TTC549 (cell line): ENCODE measurements around the gene MSH5.

Experiments
- FAIRE-seq: peaks from 2 replicates; lab custom pipeline; 2012; peaks lifted over from hg19 to GRCh38; lab: Jason Lieb, UNC

The MSH5 gene

GRCh38 chr6:31713465-31713864 is 26.3 kb upstream of the MSH5 start:
- FAIRE-seq: no peak

DNA sequence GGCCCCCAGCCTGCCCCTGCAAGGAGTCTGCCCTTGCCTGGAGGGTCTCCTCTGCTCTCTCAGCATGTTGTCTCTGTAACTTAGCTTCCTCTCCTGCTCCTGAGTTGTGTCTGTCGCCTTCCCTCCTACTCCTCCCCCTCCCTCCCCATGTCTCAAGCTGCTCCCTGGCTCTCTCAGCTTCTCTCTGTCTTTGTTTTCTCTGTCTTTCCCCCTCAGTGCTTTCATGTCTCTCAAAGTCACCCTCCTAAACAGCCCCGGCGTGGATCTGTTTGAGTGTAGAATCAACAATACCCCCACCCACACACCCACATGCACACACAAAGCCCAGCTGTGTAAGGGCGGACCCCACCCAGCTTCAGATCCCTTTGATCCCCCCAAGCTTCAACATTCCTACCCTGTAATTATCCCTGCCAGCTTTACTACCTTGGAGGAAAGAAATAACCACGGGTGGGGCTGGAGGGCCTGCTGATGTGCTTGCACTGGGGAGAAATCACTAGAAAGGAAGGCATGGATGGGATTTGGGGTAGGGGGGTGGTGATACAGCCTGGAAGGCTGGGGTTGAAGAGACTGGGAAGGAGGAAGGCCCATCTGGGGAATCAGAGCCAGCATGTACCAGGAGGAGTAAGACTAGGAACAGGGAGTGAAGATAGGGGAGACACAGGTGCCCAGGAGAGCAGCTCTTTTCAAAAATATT is 25.7 kb upstream of the MSH5 start:
- no peak for FAIRE-seq

DNA sequence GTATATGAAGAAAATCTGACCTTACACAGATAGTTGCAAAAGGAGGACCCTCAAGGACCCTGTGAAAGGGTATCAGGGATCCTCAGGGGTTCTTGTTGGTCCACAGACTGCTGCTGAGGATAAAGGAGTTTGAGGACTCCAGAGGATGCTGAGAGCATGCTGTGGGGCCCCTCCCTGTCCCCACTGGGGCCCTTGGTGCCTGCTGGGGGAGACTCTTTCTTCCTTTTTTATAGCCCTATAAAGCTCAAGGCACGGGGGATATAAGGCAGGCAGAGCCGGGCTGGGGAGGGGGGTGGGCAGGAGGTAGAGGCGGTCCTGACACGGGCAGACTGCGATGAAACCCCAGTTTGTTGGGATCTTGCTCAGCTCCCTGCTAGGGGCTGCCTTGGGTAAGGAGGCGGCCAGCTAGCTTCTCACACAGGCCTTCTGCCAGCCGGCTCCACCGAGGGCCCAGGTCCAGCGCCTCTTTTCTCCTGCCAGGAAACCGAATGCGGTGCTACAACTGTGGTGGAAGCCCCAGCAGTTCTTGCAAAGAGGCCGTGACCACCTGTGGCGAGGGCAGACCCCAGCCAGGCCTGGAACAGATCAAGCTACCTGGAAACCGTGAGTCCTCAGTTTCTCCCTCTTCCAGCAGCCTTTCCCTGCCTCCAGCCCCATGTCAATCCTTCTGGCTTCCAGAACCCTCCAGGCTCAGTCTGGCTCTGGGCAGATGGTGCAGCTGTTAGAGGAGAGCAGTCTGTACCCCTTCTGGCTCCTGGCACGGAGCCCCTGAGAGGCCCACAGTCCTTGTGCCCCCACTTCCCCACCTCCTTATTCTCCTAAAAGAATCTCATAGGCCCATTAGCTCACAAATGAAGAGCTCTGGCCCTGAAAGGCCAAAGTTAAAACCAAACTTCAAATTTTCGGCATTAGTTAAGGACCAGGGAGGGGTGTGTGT is 24.5 kb upstream of the MSH5 start, which contains the start of gene LY6G6D:
Gene LY6G6D, plus strand, starts transcription at position 327 of the 937 bp plus-strand sequence. Its CDS starts 8 bp downstream, at position 335.
- no peak for FAIRE-seq

DNA sequence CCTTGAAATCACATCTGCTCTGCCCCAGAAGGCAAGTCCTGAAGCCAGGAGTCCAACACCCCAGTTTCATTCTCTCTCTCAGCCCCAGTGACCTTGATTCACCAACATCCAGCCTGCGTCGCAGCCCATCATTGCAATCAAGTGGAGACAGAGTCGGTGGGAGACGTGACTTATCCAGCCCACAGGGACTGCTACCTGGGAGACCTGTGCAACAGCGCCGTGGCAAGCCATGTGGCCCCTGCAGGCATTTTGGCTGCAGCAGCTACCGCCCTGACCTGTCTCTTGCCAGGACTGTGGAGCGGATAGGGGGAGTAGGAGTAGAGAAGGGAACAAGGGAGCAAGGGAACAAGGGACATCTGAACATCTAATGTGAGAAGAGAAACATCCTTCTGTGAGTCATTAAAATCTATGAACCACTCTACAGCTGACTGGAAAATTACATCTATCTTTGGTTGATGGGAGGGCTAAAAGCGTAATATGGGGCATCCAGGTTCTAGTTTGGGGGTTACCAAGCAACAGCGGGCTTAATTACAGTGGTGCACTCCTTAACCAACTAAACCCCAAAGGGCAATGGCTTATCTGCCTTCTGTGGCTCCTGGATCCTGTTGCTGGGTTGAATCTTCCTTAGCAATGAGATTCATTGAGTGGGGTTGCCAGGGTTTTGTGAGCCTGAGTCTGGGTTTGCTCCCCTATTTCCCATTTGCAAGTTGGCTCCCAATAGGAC is 22.1 kb upstream of the MSH5 start:
- no peak for FAIRE-seq

- FAIRE-seq: no peak
Measured at GRCh38 chr6:31718265-31718664, 21.5 kb upstream of the MSH5 start.

GRCh38 chr6:31719001-31719400 is 20.8 kb upstream of the MSH5 start:
- FAIRE-seq: no peak

- FAIRE-seq: no peak
Measured at GRCh38 chr6:31720196-31720770, 19.5 kb upstream of the MSH5 start.

GRCh38 chr6:31721351-31722020 is 18.3 kb upstream of the MSH5 start, which contains the start of gene LY6G6C:
Gene LY6G6C (minus strand): TSS chr6:31721746. CDS start chr6:31721679, 67 bp downstream.
- no peak for FAIRE-seq

- FAIRE-seq: no peak
Measured at GRCh38 chr6:31722173-31722572, 17.6 kb upstream of the MSH5 start.

- no peak for FAIRE-seq
Measured at GRCh38 chr6:31723245-31723979, 16.4 kb upstream of the MSH5 start, which contains the start of gene MPIG6B. Gene MPIG6B (plus strand): TSS chr6:31723373. CDS start chr6:31723384, 11 bp downstream.

DNA sequence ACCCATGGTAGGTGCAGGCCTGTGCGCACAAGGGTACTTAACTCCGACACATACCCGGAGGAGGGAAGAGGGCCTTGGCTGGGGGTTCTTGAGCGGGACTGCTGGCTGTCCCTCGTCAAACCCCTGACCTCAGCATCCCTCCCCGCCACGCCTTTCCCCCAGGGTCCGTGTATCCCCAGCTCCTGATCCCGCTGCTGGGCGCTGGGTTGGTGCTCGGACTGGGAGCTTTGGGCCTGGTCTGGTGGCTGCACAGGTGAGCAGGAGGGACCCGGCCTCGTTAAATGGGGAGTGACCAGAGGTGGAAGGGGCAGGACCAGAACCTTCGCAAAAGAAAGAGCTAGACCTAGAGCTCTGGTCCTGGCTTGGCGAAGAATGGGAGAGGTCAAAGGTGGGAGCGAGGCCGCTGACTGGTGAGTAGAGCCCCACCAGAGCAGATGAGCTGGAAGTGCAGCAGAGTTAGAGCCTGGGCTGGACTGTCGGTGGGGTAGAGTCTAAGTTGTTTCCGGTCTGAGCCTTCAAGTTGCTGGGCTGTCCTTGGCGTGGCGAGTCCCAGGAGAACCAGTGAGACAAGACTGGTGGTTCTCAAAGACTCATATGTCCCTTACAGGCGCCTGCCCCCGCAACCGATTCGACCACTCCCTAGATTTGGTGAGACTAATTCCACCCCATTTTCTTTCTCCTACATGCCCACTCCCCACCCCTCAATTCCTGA is 15.7 kb upstream of the MSH5 start:
- no peak for FAIRE-seq

DNA sequence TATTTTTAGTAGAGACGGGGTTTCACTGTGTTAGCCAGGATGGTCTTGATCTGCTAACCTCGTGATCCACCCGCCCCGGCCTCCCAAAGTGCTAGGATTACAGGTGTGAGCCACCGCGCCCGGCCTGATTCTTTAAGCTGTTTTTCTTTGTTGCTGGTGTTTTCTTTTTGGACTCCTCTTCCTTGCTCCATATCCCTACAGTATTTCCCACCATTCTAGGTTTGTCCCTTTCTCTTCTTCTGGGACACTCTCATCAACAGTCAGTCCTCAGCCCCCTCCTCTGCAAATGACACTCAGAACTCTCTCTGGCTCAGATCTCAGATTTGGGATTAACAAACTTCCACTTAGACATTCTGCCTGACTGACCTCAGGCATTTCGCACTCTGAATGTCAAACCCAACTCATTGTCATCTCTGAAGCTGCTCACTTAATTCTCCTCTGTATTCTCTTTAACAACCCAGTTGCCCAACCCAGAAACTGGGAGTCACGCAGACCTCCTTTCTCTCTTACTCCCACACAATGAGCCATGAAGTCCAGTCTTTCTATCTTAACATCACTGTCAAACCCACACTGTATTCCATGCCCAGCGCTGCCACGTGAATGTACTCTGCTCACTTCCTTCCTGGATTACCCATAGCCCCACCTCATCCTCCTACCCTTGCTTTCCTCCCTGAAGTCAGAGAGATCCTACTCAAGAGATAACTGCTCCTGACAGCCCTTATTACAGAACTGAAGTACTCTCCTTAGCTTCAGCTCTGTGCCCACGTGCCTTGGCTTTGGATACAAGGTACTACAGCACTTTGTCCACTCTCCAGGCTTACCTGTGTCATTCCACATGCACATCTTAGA is 14.1 kb upstream of the MSH5 start:
- FAIRE-seq: no peak

GRCh38 chr6:31727034-31727716 is 12.6 kb upstream of the MSH5 start:
- FAIRE-seq: no peak

DNA sequence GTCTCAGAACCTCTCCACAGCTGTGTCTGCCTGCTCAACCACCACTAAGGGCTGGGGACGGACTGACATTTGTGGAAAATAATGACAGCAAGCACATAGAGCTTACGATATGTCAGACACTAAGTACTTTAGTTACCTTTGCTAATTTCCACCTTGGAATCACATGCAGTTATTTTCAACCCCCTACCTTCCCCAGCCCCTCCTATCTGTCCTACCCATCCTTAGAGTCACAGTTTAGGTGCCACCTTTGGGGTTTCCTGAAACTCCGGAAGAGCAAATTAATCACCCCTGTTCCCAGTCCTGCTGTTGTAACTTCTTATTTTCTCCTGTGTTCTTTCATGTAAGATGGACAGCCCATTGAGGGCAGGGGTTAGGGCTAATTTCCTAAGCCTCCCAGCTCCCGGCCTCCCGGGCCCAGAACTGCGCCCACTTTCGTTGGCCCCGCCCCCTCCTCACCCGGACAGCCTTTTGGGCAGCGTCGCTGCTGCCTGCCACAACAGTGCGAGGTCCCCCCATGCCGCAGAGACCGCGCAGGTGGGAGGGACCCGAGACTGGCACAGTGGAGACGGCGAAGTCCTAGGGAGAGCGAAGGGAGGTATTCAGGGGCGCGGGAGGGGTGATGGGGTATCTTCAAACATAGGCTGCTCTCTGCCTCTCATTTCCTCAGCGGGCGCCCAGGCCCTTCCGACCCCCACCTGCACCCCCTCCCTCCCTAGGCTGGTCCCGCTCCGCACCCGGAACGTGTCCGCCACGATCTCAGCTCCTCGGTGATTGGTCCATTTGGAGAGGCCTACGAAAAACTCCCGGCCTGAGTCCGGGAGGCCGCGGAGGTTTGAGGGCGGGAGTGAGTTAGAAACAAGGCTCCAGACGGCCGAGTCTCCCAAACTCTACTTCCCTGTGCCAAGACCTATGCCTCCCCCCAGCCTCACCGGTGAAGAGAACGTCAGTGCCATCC is 11.8 kb upstream of the MSH5 start:
- FAIRE-seq: no peak

GRCh38 chr6:31728767-31729514 is 10.9 kb upstream of the MSH5 start, which contains the start of gene DDAH2:
Gene DDAH2 (minus strand): TSS chr6:31729299. CDS start chr6:31729161, 138 bp downstream.
- FAIRE-seq: no peak

DNA sequence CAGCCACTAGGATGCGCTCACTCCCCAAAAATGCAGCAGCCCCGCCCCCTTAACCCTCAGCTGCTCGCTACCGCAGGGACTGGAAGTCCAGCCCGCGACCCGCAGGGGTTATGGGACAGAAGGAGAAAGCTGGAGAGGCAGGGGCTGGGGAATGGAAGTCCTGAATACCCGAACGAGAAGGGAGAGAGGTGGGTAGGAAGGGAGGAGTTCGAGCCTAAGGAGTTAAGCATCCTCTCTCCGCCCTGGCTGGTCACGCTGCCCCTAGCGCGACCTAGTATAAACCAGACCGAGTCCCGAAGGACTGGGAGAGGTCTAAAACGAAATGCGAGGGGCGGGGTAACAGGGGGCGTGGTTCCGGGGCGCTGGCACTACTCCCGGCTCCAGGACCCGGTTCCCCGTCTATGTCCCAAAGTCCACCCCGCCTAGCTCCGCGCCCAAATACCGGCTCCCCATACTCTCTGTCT is 10.3 kb upstream of the MSH5 start:
- no peak for FAIRE-seq
